ENCODE data around the gene ASIC3.

Gene ASIC3

DNA sequence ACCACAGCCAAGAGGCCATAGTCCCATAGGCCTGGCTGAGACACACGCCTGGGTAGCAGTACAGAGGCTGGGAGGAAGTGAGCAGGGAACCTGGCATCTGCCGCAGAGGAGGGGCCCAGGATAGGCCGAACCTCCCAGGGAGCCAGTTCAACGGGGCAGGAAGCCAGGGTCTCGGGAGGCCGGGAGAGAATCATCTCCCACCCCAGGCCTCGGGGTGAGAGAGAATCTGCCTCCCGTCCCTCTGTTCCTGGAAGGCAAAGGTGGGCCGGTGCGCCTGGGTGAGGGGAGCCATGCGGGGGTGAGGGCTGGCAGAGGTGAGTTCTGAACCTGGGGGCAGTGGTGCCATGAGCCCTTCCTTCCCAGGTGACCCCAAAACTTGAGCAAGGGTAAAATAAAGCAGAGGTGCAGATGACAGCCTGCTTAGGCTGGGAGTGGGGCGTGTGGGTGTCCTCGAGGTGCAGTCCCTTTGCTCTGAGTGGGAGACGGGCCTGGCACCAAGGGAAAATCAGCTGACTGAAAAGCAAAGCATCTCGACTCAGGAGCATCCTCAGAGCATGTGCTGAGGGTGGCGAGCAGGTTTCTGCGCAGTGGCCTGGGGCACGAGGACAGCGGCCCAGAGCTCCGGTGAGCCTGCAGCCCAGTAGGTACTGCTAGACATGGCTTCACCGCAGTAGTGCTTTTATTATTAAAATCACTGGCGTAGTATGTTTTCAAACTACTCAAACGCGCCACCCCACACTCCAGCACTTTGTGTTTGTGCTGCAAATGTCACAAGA, 53.5 kb downstream of the ASIC3 start:
- TF ChIP-seq, protein P1, sequence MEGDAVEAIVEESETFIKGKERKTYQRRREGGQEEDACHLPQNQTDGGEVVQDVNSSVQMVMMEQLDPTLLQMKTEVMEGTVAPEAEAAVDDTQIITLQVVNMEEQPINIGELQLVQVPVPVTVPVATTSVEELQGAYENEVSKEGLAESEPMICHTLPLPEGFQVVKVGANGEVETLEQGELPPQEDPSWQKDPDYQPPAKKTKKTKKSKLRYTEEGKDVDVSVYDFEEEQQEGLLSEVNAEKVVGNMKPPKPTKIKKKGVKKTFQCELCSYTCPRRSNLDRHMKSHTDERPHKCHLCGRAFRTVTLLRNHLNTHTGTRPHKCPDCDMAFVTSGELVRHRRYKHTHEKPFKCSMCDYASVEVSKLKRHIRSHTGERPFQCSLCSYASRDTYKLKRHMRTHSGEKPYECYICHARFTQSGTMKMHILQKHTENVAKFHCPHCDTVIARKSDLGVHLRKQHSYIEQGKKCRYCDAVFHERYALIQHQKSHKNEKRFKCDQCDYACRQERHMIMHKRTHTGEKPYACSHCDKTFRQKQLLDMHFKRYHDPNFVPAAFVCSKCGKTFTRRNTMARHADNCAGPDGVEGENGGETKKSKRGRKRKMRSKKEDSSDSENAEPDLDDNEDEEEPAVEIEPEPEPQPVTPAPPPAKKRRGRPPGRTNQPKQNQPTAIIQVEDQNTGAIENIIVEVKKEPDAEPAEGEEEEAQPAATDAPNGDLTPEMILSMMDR (IDR thresholded peaks at IDR 0.05), result no peak
- Histone ChIP-seq H3K4me1 (peaks cover 0 to 25% (median 6%) of the 10 kb centered on the region in 4 donors), H3K27me3 (no peaks in the 10 kb centered on the region), H3K36me3 (peaks cover 0 to 7% (median 0%) of the 10 kb centered on the region in 3 donors), H3K9me3 (no peaks in the 10 kb centered on the region), H3K27ac (no peak overlapping the region), H3K4me3 (no peak overlapping the region)
- intact Hi-C loops (cut with DNase I; ENCODE audit: low total_unique reads), result no loop called here
- peak in 1 of 2 donors; percentile 62 for DNase-seq
